Measurements from ENCODE around the gene CPEB4. TPM values are rescaled to one million over a fixed set of nuclear protein-coding genes. Genes with fewer than 3 reads are reported as not detected.

CPEB4 gene
- total and polyA plus RNA-seq, 9 of the 15 experiments (the other 6 are each of a cell fraction or from before 2014, with no cell fraction given): 7.4 to 21.3 (median 12.4) TPM

- TF ChIP-seq E2F6 (IDR thresholded peaks at IDR 0.05; ENCODE audit: borderline replicate concordance in 1 of 2, extremely low read depth in 1 of 2, insufficient read depth in 1 of 2, insufficient read length in 1 of 2, low read depth in 1 of 2, low read length in 1 of 2, poor library complexity in 1 of 2, severe bottlenecking in 1 of 2) (no peak), RBM34 (IDR thresholded peaks at IDR 0.05; ENCODE audit: borderline replicate concordance, insufficient read depth, low read length) (no peak), TFAM (CRISPR knock-in tag; conservative IDR thresholded peaks at IDR 0.05) (no peak), ZNF316 (IDR thresholded peaks at IDR 0.05) (no peak), MCM2 (IDR thresholded peaks at IDR 0.05; ENCODE audit: low read depth) (no peak), ZKSCAN1 (IDR thresholded peaks at IDR 0.05; ENCODE audit: low read depth, low read length) (0 out of 2 replicates have a peak, but pooled peaks have one; percentile 29), NBN (IDR thresholded peaks at IDR 0.05; ENCODE audit: low read depth) (peak; percentile 97), CREB5 (CRISPR knock-in tag; IDR thresholded peaks at IDR 0.05) (no peak), E2F3 (CRISPR knock-in tag; IDR thresholded peaks at IDR 0.05) (no peak), ZNF785 (CRISPR knock-in tag; IDR thresholded peaks at IDR 0.05) (no peak), ZNF165 (CRISPR knock-in tag; IDR thresholded peaks at IDR 0.05; ENCODE audit: borderline replicate concordance) (no peak), IFI16 (CRISPR knock-in tag; IDR thresholded peaks at IDR 0.05) (no peak), RBM39 (optimal IDR thresholded peaks at IDR 0.05; ENCODE audit: low read depth, low read length) (no peak), ZZZ3 (IDR thresholded peaks at IDR 0.05) (no peak), ZNF175 (CRISPR knock-in tag; IDR thresholded peaks at IDR 0.05; ENCODE audit: low read depth) (peak; percentile 73), PHF20 (IDR thresholded peaks at IDR 0.05; ENCODE audit: partially characterized antibody) (no peak), RBM14 (IDR thresholded peaks at IDR 0.05; ENCODE audit: borderline replicate concordance, insufficient read depth, low read depth, low read length) (no peak), ZNF133 (CRISPR knock-in tag; IDR thresholded peaks at IDR 0.05) (no peak), ZNF707 (CRISPR knock-in tag; conservative IDR thresholded peaks at IDR 0.05) (peak; percentile 66; the same call in 1 of the 2 replicates), NFIC (IDR thresholded peaks at IDR 0.05) (peak; percentile 95), ELF4 (CRISPR knock-in tag; IDR thresholded peaks at IDR 0.05) (no peak), TRIM24 (IDR thresholded peaks at IDR 0.05) (peak; percentile 96), ZNF445 (CRISPR knock-in tag; IDR thresholded peaks at IDR 0.05; ENCODE audit: low read depth) (no peak), FOXO4 (CRISPR knock-in tag; IDR thresholded peaks at IDR 0.05) (no peak), BRF2 (IDR thresholded peaks at IDR 0.05; ENCODE audit: borderline replicate concordance, insufficient read depth, insufficient read length) (no peak), ZNF77 (CRISPR knock-in tag; IDR thresholded peaks at IDR 0.05) (no peak)
These were observed 48.9 kb upstream of the CPEB4 start (continued) for GRCh38 chr5:173839117-173839713.
